HepG2 (cell line): ENCODE results near the gene MEMO1. TPM values are rescaled to one million over a fixed set of nuclear protein-coding genes. Genes with fewer than 3 reads are reported as not detected.

Source experiments
- ARHGAP35 ChIP-seq: sonication (generic); formaldehyde crosslinking; IDR thresholded peaks from 2 replicates; pipeline ENCODE4 v1.9.0; 2022; ENCODE audit warnings: mild to moderate bottlenecking, inconsistent platforms, moderate library complexity, missing genetic modification reagents, borderline replicate concordance
- EEA1 ChIP-seq: sonication (generic); formaldehyde crosslinking; IDR thresholded peaks from 2 replicates; pipeline ENCODE4 v1.5.1; 2020; ENCODE audit warnings: mild to moderate bottlenecking, missing genetic modification reagents, borderline replicate concordance
- HIVEP1 ChIP-seq: sonication (generic); formaldehyde crosslinking; IDR thresholded peaks from 2 replicates; pipeline ENCODE4 v1.4.0; 2020; ENCODE audit warnings: mild to moderate bottlenecking, missing genetic modification reagents
- HOXA5 ChIP-seq: sonication (generic); formaldehyde crosslinking; IDR thresholded peaks from 2 replicates; pipeline ENCODE4 v1.4.0; 2020; ENCODE audit warnings: missing genetic modification reagents
- KDM4B ChIP-seq: sonication (generic); formaldehyde crosslinking; IDR thresholded peaks from 2 replicates; pipeline ENCODE4 v1.4.0; 2020; ENCODE audit warnings: missing genetic modification reagents
- MTA1 ChIP-seq: sonication (generic); formaldehyde crosslinking; IDR thresholded peaks from 2 replicates; pipeline ENCODE4 v1.4.0; 2020; ENCODE audit warnings: missing genetic modification reagents, mild to moderate bottlenecking, borderline replicate concordance
- NCOR1 ChIP-seq: fragments of 200-600 bp; sonication (generic); IDR thresholded peaks from 2 replicates; pipeline ENCODE4 v1.7.0; 2017; ENCODE audit warnings: antibody characterized with exemption, low read length, borderline replicate concordance
- RNF2 ChIP-seq: fragments of 450-650 bp; conservative IDR thresholded peaks from 2 replicates; pipeline ENCODE4 v1.6.1; 2016; ENCODE audit warnings: low read depth
- SALL2 ChIP-seq: sonication (generic); formaldehyde crosslinking; IDR thresholded peaks from 2 replicates; pipeline ENCODE4 v1.8.1; 2023; ENCODE audit warnings: mild to moderate bottlenecking, missing genetic modification reagents, inconsistent platforms
- SATB2 ChIP-seq: sonication (generic); formaldehyde crosslinking; IDR thresholded peaks from 2 replicates; pipeline ENCODE4 v1.5.0; 2020; ENCODE audit warnings: missing genetic modification reagents
- ZBTB42 ChIP-seq: sonication (generic); formaldehyde crosslinking; IDR thresholded peaks from 2 replicates; pipeline ENCODE4 v1.5.0; 2020; ENCODE audit warnings: mild to moderate bottlenecking, missing genetic modification reagents
- ZNF274 ChIP-seq: sonication (generic); formaldehyde crosslinking; IDR thresholded peaks from 2 replicates; pipeline ENCODE4 v1.5.1; 2020; ENCODE audit warnings: mild to moderate bottlenecking, missing genetic modification reagents
- ZNF652 ChIP-seq: IDR thresholded peaks from 2 replicates; pipeline ENCODE4 v1.6.1; 2016; ENCODE audit warnings: low read depth, borderline replicate concordance
- ZNF772 ChIP-seq: sonication (generic); formaldehyde crosslinking; IDR thresholded peaks from 2 replicates; pipeline ENCODE4 v1.5.0; 2020; ENCODE audit warnings: mild to moderate bottlenecking, missing genetic modification reagents
- ZNF781 ChIP-seq: sonication (generic); formaldehyde crosslinking; IDR thresholded peaks from 2 replicates; pipeline ENCODE4 v1.5.1; 2020; ENCODE audit warnings: borderline replicate concordance, mild to moderate bottlenecking, missing genetic modification reagents; ENCODE audit errors: not compliant biosample characterization
- ZNF788 ChIP-seq: sonication (generic); formaldehyde crosslinking; IDR thresholded peaks from 2 replicates; pipeline ENCODE4 v1.5.0; 2020; ENCODE audit warnings: mild to moderate bottlenecking, missing genetic modification reagents, borderline replicate concordance
- ZNF839 ChIP-seq: sonication (generic); formaldehyde crosslinking; IDR thresholded peaks from 2 replicates; pipeline ENCODE4 v1.4.0; 2020; ENCODE audit warnings: missing genetic modification reagents, mild to moderate bottlenecking, borderline replicate concordance
- ZNF883 ChIP-seq: sonication (generic); formaldehyde crosslinking; IDR thresholded peaks from 2 replicates; pipeline ENCODE4 v1.5.1; 2020; ENCODE audit warnings: mild to moderate bottlenecking, missing genetic modification reagents; ENCODE audit errors: not compliant biosample characterization
- polyA plus RNA-seq, 8 experiments: library from polyadenylated mRNA; depleted of rRNA in 3 of 8; stranded (reverse) in 7 of 8; unstranded in 1 of 8; fragments of >200 nt; fragmentation: Illumina TruSeq in 4 of 8; extraction: Trizol in 4 of 8; gene quantifications; 2 replicates each; pipeline versions ENCODE4 v1.2.1 to v1.2.3, GENCODE V29; 2011 to 2016; ENCODE audit warnings: low read depth in 4 of 8, missing spikeins in 1 of 8, mixed read lengths in 1 of 8; ENCODE audit not compliant: insufficient read depth in 1 of 8
- total RNA-seq, 5 experiments: library from RNA; depleted of rRNA; stranded (reverse); fragments of >200 nt; fragmentation: Illumina TruSeq; extraction: Trizol; gene quantifications; 2 replicates each; pipeline ENCODE4 v1.2.3, GENCODE V29; 2016; ENCODE audit warnings: low read depth in 1 of 5
- TF ChIP-seq, protein P1 (sequence below): sonication (generic); formaldehyde crosslinking; IDR thresholded peaks from 2 replicates; pipeline ENCODE4 v1.4.0; 2020; ENCODE audit warnings: missing genetic modification reagents, borderline replicate concordance
- TF ChIP-seq, protein P2 (sequence below): sonication (generic); formaldehyde crosslinking; IDR thresholded peaks from 2 replicates; pipeline ENCODE4 v1.4.0; 2020; ENCODE audit warnings: missing genetic modification reagents
- TF ChIP-seq, protein P3 (sequence below): sonication (generic); formaldehyde crosslinking; IDR thresholded peaks from 2 replicates; pipeline ENCODE4 v1.4.0; 2020; ENCODE audit warnings: missing genetic modification reagents, mild to moderate bottlenecking, borderline replicate concordance

The MEMO1 gene
- total and polyA plus RNA-seq, 2 of the 13 experiments (the other 11 are each of a cell fraction or from before 2014, with no cell fraction given), result 69.8 to 81.6 TPM

DNA sequence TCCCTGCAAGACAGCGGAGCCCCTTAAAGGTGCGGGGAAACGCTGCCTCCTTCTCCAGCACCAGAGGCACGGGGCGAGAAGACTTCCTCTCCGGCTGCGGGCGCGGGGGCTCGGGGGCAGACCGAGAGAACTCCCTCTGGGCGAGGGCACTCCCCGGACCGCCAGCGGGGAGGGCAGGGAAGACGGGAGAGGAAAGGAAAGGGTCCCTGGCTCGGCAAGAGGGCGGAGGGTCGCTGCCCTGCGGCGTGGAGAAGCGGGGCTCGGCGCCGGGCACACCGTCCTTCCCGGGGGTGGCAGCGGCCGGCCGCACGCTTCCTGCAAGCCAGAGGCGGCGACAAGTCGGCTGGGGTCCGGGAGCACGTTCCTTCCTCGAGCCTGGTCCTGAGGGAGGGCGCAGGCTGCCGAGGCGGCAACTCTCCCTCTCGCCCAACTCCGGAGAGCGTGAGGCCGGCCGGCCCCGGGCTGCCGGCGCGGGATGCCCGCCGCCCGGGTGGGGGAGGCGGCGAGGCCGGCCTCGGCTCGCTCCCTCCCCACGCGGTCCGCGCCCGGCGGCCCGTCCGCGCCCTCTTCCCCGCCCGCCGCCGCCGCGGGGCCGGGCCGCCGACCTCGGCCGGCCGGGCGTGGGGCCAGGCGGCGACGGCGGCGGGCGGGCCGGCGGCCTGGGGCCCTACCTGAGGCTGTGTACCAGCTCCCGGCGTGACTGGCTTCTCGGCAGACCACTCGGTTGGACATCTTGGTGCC is 1.1 kb downstream of the MEMO1 start (continued):
- TF ChIP-seq, protein P1, sequence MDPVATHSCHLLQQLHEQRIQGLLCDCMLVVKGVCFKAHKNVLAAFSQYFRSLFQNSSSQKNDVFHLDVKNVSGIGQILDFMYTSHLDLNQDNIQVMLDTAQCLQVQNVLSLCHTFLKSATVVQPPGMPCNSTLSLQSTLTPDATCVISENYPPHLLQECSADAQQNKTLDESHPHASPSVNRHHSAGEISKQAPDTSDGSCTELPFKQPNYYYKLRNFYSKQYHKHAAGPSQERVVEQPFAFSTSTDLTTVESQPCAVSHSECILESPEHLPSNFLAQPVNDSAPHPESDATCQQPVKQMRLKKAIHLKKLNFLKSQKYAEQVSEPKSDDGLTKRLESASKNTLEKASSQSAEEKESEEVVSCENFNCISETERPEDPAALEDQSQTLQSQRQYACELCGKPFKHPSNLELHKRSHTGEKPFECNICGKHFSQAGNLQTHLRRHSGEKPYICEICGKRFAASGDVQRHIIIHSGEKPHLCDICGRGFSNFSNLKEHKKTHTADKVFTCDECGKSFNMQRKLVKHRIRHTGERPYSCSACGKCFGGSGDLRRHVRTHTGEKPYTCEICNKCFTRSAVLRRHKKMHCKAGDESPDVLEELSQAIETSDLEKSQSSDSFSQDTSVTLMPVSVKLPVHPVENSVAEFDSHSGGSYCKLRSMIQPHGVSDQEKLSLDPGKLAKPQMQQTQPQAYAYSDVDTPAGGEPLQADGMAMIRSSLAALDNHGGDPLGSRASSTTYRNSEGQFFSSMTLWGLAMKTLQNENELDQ (CRISPR knock-in tag), result no peak
- TF ChIP-seq NCOR1 (no peak), HIVEP1 (CRISPR knock-in tag) (0 out of 2 replicates have a peak, but pooled peaks have one; percentile 43), KDM4B (CRISPR knock-in tag) (no peak), ZNF883 (peak; percentile 72), RNF2 (no peak), HOXA5 (no peak; the same call in 1 of the 2 replicates), ZNF652 (no peak), ZBTB42 (CRISPR knock-in tag) (0 out of 2 replicates have a peak, but pooled peaks have one; percentile 60), ZNF274 (peak; percentile 31; the same call in 1 of the 2 replicates), SATB2 (CRISPR knock-in tag) (no peak), SALL2 (CRISPR knock-in tag) (0 out of 2 replicates have a peak, but pooled peaks have one; percentile 59), ARHGAP35 (0 out of 2 replicates have a peak, but pooled peaks have one; percentile 27), MTA1 (peak; percentile 58; the same call in 1 of the 2 replicates), ZNF772 (peak; percentile 47; the same call in 1 of the 2 replicates), ZNF788 (CRISPR knock-in tag) (peak; percentile 48; the same call in 1 of the 2 replicates), ZNF839 (CRISPR knock-in tag) (0 out of 2 replicates have a peak, but pooled peaks have one; percentile 73), EEA1 (CRISPR knock-in tag) (0 out of 2 replicates have a peak, but pooled peaks have one; percentile 32), ZNF781 (peak; percentile 62)
- TF ChIP-seq, protein P2, sequence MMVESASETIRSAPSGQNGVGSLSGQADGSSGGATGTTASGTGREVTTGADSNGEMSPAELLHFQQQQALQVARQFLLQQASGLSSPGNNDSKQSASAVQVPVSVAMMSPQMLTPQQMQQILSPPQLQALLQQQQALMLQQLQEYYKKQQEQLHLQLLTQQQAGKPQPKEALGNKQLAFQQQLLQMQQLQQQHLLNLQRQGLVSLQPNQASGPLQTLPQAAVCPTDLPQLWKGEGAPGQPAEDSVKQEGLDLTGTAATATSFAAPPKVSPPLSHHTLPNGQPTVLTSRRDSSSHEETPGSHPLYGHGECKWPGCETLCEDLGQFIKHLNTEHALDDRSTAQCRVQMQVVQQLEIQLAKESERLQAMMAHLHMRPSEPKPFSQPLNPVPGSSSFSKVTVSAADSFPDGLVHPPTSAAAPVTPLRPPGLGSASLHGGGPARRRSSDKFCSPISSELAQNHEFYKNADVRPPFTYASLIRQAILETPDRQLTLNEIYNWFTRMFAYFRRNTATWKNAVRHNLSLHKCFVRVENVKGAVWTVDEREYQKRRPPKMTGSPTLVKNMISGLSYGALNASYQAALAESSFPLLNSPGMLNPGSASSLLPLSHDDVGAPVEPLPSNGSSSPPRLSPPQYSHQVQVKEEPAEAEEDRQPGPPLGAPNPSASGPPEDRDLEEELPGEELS (CRISPR knock-in tag), result no peak
- TF ChIP-seq, protein P3, sequence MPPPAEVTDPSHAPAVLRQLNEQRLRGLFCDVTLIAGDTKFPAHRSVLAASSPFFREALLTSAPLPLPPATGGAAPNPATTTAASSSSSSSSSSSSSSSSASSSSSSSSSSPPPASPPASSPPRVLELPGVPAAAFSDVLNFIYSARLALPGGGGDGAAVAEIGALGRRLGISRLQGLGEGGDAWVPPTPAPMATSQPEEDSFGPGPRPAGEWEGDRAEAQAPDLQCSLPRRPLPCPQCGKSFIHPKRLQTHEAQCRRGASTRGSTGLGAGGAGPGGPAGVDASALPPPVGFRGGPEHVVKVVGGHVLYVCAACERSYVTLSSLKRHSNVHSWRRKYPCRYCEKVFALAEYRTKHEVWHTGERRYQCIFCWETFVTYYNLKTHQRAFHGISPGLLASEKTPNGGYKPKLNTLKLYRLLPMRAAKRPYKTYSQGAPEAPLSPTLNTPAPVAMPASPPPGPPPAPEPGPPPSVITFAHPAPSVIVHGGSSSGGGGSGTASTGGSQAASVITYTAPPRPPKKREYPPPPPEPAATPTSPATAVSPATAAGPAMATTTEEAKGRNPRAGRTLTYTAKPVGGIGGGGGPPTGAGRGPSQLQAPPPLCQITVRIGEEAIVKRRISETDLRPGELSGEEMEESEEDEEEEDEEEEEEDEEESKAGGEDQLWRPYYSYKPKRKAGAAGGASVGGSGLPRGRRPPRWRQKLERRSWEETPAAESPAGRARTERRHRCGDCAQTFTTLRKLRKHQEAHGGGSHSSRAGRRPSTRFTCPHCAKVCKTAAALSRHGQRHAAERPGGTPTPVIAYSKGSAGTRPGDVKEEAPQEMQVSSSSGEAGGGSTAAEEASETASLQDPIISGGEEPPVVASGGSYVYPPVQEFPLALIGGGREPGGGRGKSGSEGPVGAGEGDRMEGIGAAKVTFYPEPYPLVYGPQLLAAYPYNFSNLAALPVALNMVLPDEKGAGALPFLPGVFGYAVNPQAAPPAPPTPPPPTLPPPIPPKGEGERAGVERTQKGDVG, result no peak
